Measurements from ENCODE around the gene UCHL1. TPM values are rescaled to one million over a fixed set of nuclear protein-coding genes. Genes with fewer than 3 reads are reported as not detected.
A peak's percentile ranks its signal among the peaks of the same experiment; 100 is the strongest.

UCHL1 gene
- 1 to 10 TPM in 1 of 2 experiments, under 1 TPM in 1; 0.99 to 1.1 TPM for total RNA-seq

- POLR2A ChIA-PET, result interaction anchor here (0.5 kb wide), 1 partner anchor 1050 kb away, joined by 3 read pairs; no protein-coding TSS in a partner anchor
- no peaks in the 10 kb centered on the region for H3K9me3 Mint-ChIP-seq
- peaks cover 10% of the 10 kb centered on the region for H3K4me1 Mint-ChIP-seq (ENCODE audit: low read depth)
- intact Hi-C loops (cut with micrococcal nuclease), result no loop called here
- no peak within 1 kb of the TSS for H3K27ac Mint-ChIP-seq
- H3K27me3 Mint-ChIP-seq, result peaks cover 35% of the 10 kb centered on the region
- peak within 1 kb of the TSS; percentile 62 for H3K4me3 Mint-ChIP-seq
- peak; percentile 9 for DNase-seq
- no peaks in the 10 kb centered on the region for H3K36me3 Mint-ChIP-seq
- CTCF ChIA-PET, result no interaction called here
These were observed at the start of gene UCHL1 for GRCh38 chr4:41256740-41257256. Gene UCHL1, plus strand, starts transcription at chr4:41256928. Its CDS starts 49 bp downstream, at chr4:41256977.

- Mint-ChIP-seq H3K27me3 (peaks cover 15% of the 10 kb centered on the region), H3K4me1 (ENCODE audit: low read depth) (no peaks in the 10 kb centered on the region), H3K4me3 (no peak overlapping the region), H3K9me3 (no peaks in the 10 kb centered on the region), H3K27ac (no peak overlapping the region), H3K36me3 (no peaks in the 10 kb centered on the region)
- ChIA-PET CTCF (no interaction called here), POLR2A (no interaction called here)
- no peak for DNase-seq
- intact Hi-C loops (cut with micrococcal nuclease), result no loop called here
These were observed 49.4 kb upstream of the UCHL1 start for GRCh38 chr4:41207291-41207831.

GRCh38 chr4:41209187-41209586 lies 47.5 kb upstream of the UCHL1 start:
- H3K27me3 Mint-ChIP-seq, result peaks cover 27% of the 10 kb centered on the region
- H3K27ac Mint-ChIP-seq, result no peak overlapping the region
- no peaks in the 10 kb centered on the region for H3K36me3 Mint-ChIP-seq
- intact Hi-C loops (cut with micrococcal nuclease), result no loop called here
- no peak overlapping the region for H3K4me3 Mint-ChIP-seq
- H3K4me1 Mint-ChIP-seq (ENCODE audit: low read depth), result peaks cover 10% of the 10 kb centered on the region
- no peak for DNase-seq
- ChIA-PET CTCF (interaction anchor here (0.6 to 0.9 kb wide), 2 partner anchors 58 to 219 kb away, joined by 3 read pairs; no protein-coding TSS in a partner anchor), POLR2A (no interaction called here)
- no peaks in the 10 kb centered on the region for H3K9me3 Mint-ChIP-seq

GRCh38 chr4:41209901-41210300 lies 46.8 kb upstream of the UCHL1 start:
- POLR2A ChIA-PET, result no interaction called here
- H3K36me3 Mint-ChIP-seq, result no peaks in the 10 kb centered on the region
- no peak overlapping the region for H3K27ac Mint-ChIP-seq
- H3K9me3 Mint-ChIP-seq, result no peaks in the 10 kb centered on the region
- peaks cover 32% of the 10 kb centered on the region for H3K27me3 Mint-ChIP-seq
- CTCF ChIA-PET, result no interaction called here
- peaks cover 12% of the 10 kb centered on the region for H3K4me1 Mint-ChIP-seq (ENCODE audit: low read depth)
- DNase-seq, result no peak
- no peak overlapping the region for H3K4me3 Mint-ChIP-seq
- intact Hi-C loops (cut with micrococcal nuclease), result loop anchor here (5.0 to 10.0 kb wide), 2 partner anchors 303 to 445 kb away; no protein-coding TSS in a partner anchor

- Mint-ChIP-seq H3K36me3 (no peaks in the 10 kb centered on the region), H3K9me3 (no peaks in the 10 kb centered on the region), H3K4me1 (ENCODE audit: low read depth) (peaks cover 28% of the 10 kb centered on the region), H3K4me3 (no peak overlapping the region), H3K27me3 (peaks cover 49% of the 10 kb centered on the region), H3K27ac (no peak overlapping the region)
- DNase-seq, result no peak
- CTCF ChIA-PET, result interaction anchor here (0.6 to 1.1 kb wide), 3 partner anchors 46 to 236 kb away, joined by 3 to 4 read pairs (median 3); no protein-coding TSS in a partner anchor
- intact Hi-C loops (cut with micrococcal nuclease), result loop anchor here (5.0 to 10.0 kb wide), 2 partner anchors 305 to 447 kb away; no protein-coding TSS in a partner anchor
- POLR2A ChIA-PET, result no interaction called here
These were observed 44.6 kb upstream of the UCHL1 start for GRCh38 chr4:41211951-41212615.

GRCh38 chr4:41212616-41213203 lies 44.0 kb upstream of the UCHL1 start:
- intact Hi-C loops (cut with micrococcal nuclease), result loop anchor here (5.0 to 10.0 kb wide), 2 partner anchors 305 to 448 kb away; no protein-coding TSS in a partner anchor
- Mint-ChIP-seq H3K27ac (no peak overlapping the region), H3K27me3 (peaks cover 50% of the 10 kb centered on the region), H3K4me3 (no peak overlapping the region), H3K9me3 (no peaks in the 10 kb centered on the region), H3K4me1 (ENCODE audit: low read depth) (peaks cover 28% of the 10 kb centered on the region), H3K36me3 (no peaks in the 10 kb centered on the region)
- CTCF ChIA-PET, result interaction anchor here (0.7 kb wide), 1 partner anchor 46 kb away, joined by 3 read pairs; no protein-coding TSS in a partner anchor
- peak; percentile 18 for DNase-seq
- POLR2A ChIA-PET, result no interaction called here

- Mint-ChIP-seq H3K27ac (no peak overlapping the region), H3K9me3 (no peaks in the 10 kb centered on the region), H3K4me1 (ENCODE audit: low read depth) (peaks cover 28% of the 10 kb centered on the region), H3K36me3 (no peaks in the 10 kb centered on the region), H3K27me3 (peaks cover 50% of the 10 kb centered on the region), H3K4me3 (peak overlapping the region; percentile 54)
- POLR2A ChIA-PET, result no interaction called here
- intact Hi-C loops (cut with micrococcal nuclease), result loop anchor here (1.0 to 10.0 kb wide), 4 partner anchors 237 to 449 kb away; no protein-coding TSS in a partner anchor
- DNase-seq, result no peak
- CTCF ChIA-PET, result interaction anchor here (0.6 to 2.4 kb wide), 3 partner anchors 16 to 288 kb away, joined by 3 to 11 read pairs (median 4); no protein-coding TSS in a partner anchor
These were observed 43.0 kb upstream of the UCHL1 start for GRCh38 chr4:41213625-41214135.

- ChIA-PET CTCF (interaction anchor here (0.6 to 2.4 kb wide), 4 partner anchors 16 to 289 kb away, joined by 3 to 11 read pairs (median 4); no protein-coding TSS in a partner anchor), POLR2A (no interaction called here)
- H3K27ac Mint-ChIP-seq, result no peak within 1 kb of the TSS
- no peaks in the 10 kb centered on the region for H3K9me3 Mint-ChIP-seq
- peak within 1 kb of the TSS; percentile 76 for H3K4me3 Mint-ChIP-seq
- peak; percentile 70 for DNase-seq
- intact Hi-C loops (cut with micrococcal nuclease), result loop anchor here (1.0 to 10.0 kb wide), 4 partner anchors 238 to 449 kb away; no protein-coding TSS in a partner anchor
- peaks cover 28% of the 10 kb centered on the region for H3K4me1 Mint-ChIP-seq (ENCODE audit: low read depth)
- peaks cover 50% of the 10 kb centered on the region for H3K27me3 Mint-ChIP-seq
- H3K36me3 Mint-ChIP-seq, result no peaks in the 10 kb centered on the region
These were observed 42.4 kb upstream of the UCHL1 start, which contains the start of gene APBB2 for GRCh38 chr4:41214136-41214824. Gene APBB2, minus strand, starts transcription at chr4:41214542. Its CDS starts 181,288 bp downstream, at chr4:41033254.

GRCh38 chr4:41214825-41215146 lies 41.9 kb upstream of the UCHL1 start:
- ChIA-PET CTCF (interaction anchor here (0.7 to 2.4 kb wide), 3 partner anchors 239 to 289 kb away, joined by 3 to 11 read pairs (median 4); no protein-coding TSS in a partner anchor), POLR2A (no interaction called here)
- H3K27me3 Mint-ChIP-seq, result peaks cover 50% of the 10 kb centered on the region
- intact Hi-C loops (cut with micrococcal nuclease), result loop anchor here (1.0 to 10.0 kb wide), 4 partner anchors 238 to 450 kb away; no protein-coding TSS in a partner anchor
- H3K27ac Mint-ChIP-seq, result no peak overlapping the region
- no peaks in the 10 kb centered on the region for H3K36me3 Mint-ChIP-seq
- peak overlapping the region; percentile 37 for H3K4me3 Mint-ChIP-seq
- peaks cover 28% of the 10 kb centered on the region for H3K4me1 Mint-ChIP-seq (ENCODE audit: low read depth)
- no peaks in the 10 kb centered on the region for H3K9me3 Mint-ChIP-seq
- DNase-seq, result no peak

- Mint-ChIP-seq H3K27ac (no peak overlapping the region), H3K9me3 (no peaks in the 10 kb centered on the region), H3K27me3 (peaks cover 51% of the 10 kb centered on the region), H3K36me3 (no peaks in the 10 kb centered on the region), H3K4me3 (peak overlapping the region; percentile 37), H3K4me1 (ENCODE audit: low read depth) (peaks cover 28% of the 10 kb centered on the region)
- ChIA-PET POLR2A (no interaction called here), CTCF (interaction anchor here (2.4 kb wide), 1 partner anchor 290 kb away, joined by 11 read pairs; no protein-coding TSS in a partner anchor)
- intact Hi-C loops (cut with micrococcal nuclease), result loop anchor here (10.0 kb wide), 1 partner anchor 450 kb away; no protein-coding TSS in a partner anchor
- no peak for DNase-seq
These were observed 41.6 kb upstream of the UCHL1 start for GRCh38 chr4:41215155-41215554.

GRCh38 chr4:41215969-41216293 lies 40.8 kb upstream of the UCHL1 start:
- POLR2A ChIA-PET, result no interaction called here
- H3K4me3 Mint-ChIP-seq, result peak overlapping the region; percentile 70
- CTCF ChIA-PET, result interaction anchor here (1.2 to 2.4 kb wide), 3 partner anchors 240 to 291 kb away, joined by 5 to 11 read pairs (median 7); no protein-coding TSS in a partner anchor
- H3K27me3 Mint-ChIP-seq, result peaks cover 54% of the 10 kb centered on the region
- no peak overlapping the region for H3K27ac Mint-ChIP-seq
- H3K4me1 Mint-ChIP-seq (ENCODE audit: low read depth), result peaks cover 28% of the 10 kb centered on the region
- H3K36me3 Mint-ChIP-seq, result no peaks in the 10 kb centered on the region
- intact Hi-C loops (cut with micrococcal nuclease), result loop anchor here (10.0 kb wide), 1 partner anchor 451 kb away; no protein-coding TSS in a partner anchor
- H3K9me3 Mint-ChIP-seq, result no peaks in the 10 kb centered on the region
- no peak for DNase-seq
